Stromal cell of bone marrow (primary cell): Measurements from ENCODE around the gene SNCG.
"Not testable (repeated sequence)": the region's sequence is repeated elsewhere in the genome, so short reads cannot be mapped to it uniquely, and the experiment has no call there.

Source experiments
- DNase-seq: peaks from one replicate; pipeline ENCODE4 v3.0.0-alpha.2; 2012; ENCODE audit warnings: low read depth

SNCG gene

DNA sequence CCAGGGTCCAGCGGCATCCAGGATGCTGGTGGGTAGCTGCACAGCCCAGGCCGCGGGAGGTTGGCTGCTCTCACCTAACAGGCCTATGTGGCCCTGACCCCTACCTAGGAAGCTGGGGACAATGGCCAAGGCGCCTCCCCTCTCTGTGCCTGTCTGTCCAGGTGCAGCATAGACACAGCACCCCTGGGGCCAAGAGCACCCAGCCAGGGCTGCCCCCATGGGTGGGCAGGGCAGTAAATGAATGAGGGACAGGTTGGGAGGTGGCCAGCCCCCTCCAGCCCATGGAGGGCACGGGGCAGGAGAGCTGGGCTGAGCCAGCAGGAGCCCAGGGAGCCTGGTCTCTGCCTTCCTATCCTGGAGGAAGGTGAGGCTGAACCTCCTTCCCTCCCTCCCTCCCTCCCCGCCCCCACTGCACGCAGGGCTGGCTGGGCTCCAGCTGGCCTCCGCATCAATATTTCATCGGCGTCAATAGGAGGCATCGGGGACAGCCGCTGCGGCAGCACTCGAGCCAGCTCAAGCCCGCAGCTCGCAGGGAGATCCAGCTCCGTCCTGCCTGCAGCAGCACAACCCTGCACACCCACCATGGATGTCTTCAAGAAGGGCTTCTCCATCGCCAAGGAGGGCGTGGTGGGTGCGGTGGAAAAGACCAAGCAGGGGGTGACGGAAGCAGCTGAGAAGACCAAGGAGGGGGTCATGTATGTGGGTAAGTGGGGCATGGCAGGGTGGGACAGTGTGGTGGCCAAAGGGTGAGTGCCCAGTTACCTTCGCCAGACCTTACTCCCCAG, at the start of gene SNCG:
Gene SNCG, plus strand, starts transcription at position 484 of the 785 bp plus-strand sequence. Its CDS starts 99 bp downstream, at position 583.
- DNase-seq: no peak

DNA sequence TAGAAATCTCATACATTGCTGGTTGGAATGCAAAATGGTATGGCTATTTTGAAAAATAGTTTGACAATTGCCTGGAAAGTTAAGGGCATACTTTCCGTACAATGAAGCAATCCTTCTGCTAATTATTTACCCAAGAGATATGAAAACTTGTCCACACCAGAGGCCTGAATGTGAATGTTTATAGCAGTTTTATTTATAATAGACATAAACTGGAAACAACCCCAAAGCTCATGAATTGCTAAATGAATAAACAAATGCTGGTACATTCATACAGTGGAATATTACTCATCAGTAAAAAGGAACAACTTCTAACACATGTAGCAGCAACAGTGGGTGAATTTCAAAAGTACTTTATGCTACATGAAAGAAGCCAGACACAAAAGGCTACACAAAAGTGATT, 43.7 kb upstream of the SNCG start:
- DNase-seq: no peak

DNA sequence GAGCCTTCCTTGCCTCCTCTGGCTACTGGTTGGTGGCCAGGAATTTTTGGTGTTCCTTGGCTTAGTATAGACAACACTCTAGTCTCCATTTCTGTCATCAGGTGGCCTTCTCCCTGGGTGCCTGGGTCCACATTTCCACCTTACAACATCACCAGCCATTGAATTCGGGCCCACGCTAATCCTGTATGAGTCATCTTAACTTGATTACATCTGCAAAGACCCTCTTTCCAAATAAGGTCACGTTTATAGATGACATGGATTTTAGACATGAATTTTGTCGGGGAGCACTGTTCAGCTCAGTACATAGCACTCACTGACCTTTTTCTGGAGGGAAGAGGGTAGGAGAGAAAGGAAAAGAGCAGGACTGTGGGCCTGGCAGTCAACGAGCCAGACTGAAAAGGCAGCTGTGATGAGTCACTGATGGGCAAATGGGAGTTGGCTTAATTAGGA, 40.4 kb upstream of the SNCG start:
- DNase-seq: no peak

DNA sequence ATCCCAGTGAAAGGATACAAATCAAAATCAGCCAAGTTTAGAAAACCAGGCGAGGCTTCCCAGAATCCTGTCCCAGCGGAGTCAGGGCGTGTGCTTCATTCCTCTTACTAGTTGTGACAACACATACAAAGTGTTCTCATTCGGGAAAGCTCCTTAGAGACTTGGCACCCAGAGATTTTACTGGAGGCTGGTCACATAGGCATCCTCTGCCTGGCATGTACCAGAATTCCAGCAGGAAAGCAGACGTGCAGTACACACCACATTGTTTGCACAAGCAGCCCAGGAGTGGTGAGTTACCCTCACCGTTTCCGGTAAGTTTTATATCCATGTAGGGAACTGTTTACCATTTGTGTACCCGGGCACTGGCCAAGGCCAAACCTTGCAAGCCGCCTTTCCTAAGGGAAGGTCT, 35.8 kb upstream of the SNCG start:
- DNase-seq: no peak

DNA sequence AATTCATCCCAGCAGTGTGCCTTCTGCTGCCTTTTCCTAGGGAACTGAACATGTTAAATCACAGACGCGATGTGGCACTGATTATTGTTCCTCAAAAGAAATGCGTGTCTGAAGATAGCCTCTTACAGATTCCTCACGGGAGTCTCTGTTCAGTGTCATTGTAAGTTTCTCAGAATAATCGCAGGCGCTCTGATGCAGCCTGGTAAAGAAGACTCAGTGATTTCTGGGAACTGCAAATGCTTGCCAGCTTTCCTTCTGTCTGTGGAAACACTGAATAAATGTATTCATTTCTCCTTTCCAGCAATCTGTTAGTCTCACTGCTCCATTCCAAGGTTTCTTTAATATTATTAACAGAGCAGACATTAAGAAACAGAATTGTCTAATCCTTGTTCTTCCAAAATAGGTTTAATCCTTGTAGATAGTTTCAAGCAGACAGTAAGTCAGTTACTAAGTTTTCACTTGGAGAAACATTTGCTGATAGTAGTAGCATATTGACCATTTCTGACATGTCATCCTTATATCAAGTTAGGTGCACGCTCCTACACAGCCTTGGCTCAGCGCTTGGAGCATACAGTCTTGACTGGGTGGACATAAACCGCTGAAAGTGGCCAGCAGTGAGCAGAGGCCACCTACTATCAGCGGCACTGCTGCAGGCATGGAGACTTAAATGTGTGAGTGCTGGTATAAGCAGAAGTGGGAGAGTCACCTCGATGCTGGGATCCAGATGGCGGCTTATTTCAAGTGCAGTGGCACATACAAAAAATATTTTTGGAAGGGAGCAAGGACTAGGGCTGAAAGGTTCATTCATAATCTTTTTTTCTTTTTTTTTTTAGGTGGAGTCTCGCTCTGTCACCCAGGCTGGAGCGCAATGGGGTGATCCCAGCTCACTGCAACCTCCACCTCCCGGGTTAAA, 28.7 kb upstream of the SNCG start:
- no peak for DNase-seq

DNA sequence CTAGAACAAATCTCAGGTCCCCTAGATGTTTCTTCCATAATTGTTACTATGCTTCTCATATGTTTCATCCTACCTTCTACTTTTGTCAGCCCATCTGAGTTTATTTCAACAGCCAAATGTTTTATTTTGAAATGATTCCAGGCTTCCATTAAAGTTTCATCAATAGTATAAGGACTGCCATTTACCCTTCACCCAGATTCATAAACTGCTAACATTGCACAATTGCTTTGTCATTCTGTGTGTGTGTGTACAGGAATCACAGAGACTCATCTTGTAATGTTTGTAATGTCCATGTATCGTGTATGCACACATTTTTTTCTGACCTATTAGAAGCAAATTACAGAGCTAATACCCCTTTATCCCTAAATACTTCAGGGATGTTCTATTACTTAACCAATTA, 26.5 kb upstream of the SNCG start:
- DNase-seq: peak; percentile 36

DNA sequence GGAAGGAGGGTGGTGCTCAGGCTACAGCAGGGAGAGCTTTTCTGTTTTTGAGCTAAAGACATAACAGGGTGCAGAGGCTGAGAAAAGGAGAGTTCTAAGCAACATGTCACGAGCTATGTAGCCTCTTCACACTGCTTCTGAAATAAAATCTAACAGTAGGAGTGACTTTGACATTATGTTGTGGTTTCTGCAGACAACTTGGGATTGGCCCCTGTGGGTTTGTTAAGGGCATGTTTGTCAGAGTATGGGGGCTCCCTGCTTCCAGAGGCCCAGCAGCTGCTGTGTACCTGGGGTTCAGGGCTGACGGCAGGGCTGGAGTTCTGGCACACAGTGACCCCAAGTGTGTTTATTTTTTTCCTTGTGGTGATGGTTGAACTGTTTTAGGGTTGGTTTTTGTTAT, 25.7 kb upstream of the SNCG start:
- no peak for DNase-seq

DNA sequence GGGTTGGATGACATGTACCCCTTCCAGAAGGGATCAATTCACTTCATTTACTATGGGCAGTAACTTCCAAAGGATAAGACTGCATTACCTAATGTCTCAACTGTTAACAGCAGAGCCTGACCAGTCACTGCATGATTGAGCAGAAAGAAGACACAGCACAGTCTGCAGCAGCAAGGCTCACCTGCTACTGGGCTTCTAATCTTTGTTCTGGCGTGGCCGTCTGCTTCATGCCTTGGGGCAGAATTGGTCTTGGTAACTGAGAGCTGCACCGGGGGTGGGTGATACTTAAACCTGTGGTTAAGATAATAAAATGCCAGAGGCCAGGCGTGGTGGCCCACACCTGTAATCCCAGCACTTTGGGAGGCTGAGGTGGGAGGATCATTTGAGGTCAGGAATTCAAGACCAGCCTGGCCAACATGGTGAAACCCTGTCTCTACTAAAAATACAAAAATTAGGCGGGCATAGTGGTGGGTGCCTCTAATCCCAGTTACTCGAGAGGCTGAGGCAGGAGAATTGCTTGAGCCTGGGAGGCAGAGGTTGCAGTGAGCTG, 24.2 kb upstream of the SNCG start:
- not testable (repeated sequence) for DNase-seq

DNA sequence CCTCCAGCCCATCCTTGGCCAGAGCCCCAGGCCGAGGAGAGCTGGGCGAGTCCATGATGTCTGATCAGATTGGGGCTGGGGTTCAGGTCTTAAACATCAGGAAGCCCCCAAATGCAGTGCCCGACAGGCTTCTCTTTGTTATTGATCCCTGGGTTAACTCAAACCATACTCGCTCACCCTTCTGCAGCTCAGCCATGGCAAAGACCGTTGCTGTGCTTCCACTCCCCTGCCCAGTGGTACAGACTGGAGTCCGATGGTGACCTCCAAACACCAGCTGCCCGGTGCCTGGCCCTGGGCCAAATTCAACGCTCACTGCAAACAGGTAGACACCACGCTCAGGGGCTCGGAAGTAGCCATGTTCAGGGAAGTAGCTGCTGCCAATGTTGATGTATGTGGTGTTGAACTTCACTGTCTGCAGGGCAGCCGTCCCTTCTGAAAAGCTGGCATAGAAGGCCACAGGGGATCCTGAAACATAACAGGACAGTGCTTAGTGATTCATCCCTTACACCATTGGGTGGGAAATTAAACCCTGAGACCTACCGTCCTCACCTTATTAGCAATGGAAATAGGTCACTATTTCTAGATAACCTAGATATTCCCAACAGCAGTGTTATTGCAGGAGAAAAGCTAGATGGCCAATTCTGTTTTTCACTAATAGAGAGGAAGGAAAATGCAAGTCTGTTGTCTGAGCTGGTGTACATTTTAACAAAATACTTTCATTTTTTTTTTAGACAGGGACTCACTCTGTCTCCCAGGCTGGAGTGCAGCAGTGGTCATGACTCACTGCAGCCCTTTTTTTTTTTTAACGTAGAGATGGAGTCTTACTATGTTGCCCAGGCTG, 21.5 kb upstream of the SNCG start:
- peak; percentile 48 for DNase-seq

DNA sequence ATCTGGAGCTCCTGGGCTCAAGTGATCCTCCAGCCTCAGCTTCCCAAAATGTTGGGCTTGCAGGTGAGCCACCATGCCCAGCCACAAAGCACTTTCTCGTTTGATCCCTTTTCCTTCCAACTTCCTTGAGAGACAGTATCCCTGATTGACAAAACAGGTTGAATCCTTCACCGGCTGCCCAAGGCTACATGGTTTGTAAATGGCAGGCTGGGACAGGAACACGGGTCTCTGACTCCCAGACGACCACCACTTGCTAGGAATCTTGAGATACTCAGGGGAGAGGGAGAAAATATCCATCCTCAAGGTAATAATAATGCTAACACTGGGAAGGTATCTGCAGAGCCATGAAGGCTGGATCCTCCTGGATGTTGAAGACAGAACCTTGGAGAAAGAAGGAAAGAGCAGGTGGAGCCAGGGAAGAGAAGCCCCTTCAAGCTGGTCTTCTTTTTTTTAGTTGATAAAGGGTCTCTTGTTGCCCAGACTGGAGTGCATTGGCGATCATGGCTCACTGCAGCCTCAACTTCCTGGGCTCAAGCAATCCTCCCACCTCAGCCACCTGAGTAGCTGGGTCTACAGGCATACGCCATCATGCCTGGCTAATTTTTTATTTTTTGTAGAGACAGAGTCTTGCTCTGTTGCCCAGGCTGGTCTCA, 20.8 kb upstream of the SNCG start:
- DNase-seq: no peak

DNA sequence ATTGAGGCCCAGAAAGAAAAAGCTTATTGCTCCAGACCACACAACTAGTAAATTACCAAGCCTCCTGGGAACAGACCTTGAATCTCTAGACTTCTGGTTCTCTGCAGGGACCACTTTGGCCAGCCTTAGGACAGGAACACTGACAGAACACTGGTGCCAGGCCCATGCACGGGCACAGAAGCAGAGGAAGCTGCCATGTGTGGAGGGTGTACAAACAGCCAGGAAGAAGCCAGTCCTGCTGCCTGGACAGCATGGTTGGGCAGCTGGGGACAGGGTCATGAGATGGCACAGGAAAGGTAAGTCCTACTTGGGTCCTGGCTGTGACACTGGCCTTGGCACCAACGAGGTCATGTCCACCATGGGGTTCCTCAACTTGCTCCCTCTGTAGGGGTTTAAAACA, 20.1 kb upstream of the SNCG start:
- DNase-seq: no peak

DNA sequence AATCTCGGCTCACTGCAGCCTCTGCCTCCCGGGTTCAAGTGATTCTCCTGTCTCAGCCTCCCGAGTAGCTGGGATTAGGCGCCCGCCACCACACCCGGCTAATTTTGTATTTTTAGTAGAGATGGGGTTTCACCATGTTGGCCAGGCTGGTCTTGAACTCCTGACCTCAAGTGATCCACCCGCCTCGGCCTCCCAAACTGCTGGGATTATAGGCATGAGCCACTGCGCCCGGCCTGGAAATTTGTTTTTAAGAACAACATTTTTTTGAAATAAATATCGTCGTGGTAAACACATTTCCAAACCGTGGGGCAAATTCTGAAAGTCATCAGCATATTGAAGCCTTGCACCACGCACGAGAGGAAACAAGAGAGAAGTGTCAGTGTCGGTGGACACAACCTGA, 18.3 kb upstream of the SNCG start:
- DNase-seq: not testable (repeated sequence)

DNA sequence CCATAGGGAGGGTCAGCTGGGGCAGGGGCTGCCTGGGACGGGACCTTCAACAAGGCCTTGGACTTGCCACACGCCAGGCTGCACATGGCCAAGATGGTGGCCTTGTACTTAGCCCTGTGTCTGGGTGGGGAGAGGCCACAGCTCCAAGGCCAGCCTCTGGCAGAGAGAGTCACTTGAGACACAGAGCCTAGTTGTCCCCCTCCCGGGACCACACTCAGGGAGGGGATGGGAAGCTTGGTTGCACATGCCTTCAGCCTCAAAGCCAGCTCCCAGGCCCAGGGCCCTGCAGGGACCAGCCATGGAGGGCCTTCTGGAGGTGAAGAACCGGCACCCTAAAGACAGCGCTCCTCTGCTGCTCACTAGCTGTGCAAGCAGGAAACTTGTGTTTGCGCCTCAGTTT, 17.7 kb upstream of the SNCG start:
- DNase-seq: no peak

DNA sequence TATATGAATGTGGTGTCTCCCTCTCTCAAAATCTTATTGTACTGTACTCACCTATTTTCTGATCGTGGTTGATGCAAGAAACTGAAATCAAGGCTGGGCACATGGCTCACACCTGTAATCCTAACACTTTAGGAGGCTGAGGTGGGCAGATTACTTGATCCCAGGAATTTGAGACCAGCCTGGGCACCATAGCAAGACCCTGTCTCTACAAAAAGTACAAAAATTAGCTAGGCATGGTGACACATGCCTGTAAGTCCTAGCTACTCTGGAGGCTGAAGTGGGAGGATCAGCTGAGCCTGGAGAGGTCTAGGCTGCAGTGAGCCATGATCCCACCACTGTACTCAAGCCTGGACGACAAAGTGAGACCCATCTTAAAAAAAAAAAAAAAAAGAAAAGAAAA, 17.0 kb upstream of the SNCG start:
- no peak for DNase-seq

DNA sequence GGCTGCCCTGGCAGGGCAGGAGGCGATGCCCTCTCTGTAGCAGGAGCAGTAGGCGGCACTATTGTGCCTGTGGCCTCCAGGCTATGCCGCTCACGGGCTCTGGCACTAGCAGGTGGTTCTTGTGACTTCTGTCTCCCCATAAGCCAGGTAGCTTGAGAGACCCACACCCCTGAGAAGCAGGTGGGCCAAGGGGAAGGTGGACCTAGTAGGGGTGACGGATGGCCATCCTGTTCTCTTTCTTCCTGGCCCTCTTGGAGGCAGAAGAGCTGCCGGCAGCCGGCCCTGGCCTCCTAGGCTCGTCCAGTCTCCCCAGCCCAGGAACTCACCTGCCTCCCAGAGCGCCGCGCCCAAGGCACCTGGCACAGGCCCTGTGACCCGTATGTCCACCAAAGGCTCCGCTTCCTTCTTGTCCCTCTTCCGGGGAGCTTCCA, 16.4 kb upstream of the SNCG start:
- no peak for DNase-seq

DNA sequence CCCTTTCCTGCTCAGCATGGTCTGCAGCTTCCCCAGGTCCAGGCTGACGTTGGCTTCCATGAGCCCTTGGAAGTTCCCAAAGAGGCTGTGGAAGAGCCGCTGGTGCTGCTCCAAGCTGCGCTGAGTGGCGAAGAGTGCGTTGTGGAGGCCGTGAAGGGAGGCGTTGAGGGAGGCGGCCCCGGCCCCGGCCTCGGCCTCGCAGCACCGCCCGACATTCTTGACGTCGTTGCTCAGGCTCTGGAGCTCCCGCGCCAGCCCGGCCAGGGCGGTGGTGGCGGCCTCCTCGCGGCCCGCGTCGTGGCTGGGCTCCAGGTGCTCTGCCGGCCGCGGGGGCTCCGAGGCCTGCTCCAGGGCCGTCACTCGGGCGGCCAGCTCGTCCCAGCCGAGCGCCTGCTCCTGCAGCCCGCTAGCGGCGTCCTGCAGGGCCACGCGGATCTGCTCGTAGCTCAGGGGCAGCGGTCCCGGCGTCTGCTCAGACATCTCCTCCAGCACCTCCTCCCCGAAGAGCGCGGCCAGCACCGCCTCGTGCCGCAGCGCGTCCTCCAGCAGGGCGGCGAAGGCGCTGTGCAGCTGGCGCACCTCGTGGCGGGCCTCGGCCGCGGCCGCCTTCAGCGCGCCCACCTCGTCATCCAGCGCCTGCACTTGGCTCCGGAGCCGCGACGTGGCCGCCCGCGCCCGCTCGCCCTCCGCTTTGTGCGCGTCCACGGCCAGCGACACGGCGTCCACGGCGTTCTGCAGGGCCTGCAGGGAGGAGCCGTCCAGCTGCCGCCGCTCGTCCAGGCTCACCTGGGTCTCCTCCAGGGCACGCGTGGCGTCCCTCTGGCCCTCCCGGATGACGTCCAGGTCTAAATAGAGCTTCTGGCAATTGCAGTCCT, 15.7 kb upstream of the SNCG start:
- no peak for DNase-seq

DNA sequence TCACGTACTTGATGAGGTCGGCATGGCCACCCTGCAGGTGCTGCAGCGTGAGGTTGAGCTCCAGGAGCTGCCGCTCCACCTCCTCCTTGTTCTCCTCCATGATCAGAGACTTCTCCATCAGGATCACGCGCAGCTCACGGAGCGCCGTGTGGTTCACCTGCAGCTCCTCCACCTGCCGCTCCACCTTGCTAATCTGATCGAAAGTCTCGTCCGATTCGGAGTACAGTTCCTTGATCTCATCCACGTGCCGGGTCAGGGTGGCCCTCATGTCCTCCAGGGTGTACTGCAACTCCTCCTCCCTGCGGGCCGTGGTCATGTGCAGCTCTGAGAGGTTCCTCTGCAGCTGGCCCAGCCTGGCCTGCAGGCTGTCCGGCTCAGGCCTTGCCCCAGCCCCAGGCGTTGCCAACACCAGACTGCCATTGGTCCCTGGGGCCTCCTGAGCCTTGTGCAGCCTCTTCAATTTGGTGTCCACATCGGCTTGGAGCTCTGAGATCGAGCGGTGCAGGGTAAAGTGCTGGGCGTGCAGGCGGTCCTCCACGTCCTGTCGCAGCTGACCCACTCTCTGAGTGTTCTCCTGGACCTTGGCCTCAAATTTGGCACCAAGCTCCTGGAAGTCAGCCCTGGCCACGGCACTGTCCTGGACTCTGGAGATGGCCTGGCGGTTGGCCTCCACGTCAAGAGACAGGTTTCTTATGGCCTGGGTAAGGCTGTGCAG, 14.9 kb upstream of the SNCG start:
- DNase-seq: no peak

DNA sequence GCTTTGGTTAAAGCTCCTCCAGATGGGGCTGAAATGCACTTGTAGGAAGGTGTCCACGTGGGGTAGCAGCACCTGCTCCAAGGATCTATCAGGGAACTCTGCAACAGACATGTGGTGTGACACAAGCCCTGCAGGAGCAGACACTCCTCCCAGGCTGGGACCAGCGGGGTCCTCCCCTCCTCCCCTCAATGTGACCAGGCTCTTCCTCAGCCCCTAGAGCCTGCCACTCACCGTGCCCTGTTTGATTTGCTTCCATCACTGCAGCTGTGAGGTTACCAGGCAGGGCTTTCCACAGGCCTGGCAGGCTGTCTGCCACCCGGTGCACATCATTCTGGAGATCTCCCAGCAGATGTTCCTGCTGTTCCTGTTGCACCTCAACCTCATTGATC, 14.4 kb upstream of the SNCG start:
- DNase-seq: no peak

DNA sequence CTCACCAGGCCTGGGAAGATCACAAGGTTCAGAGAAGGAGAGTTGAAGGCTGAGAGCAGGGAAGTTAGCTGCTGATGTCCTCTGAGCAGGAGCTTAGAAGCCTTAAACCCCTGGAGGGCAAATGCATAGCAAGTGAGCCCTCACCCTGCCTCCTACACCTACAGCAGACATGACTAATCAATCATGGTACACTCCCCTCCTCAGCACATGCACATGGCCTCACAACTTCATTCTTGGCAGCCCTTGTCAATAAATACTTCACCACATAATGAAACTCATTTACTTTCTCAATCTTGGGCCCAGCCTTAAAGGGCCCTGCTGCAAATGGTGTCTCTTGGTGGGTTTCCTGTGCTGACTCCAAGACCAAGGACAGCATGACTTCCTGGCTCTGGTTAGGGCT, 13.9 kb upstream of the SNCG start:
- no peak for DNase-seq

DNA sequence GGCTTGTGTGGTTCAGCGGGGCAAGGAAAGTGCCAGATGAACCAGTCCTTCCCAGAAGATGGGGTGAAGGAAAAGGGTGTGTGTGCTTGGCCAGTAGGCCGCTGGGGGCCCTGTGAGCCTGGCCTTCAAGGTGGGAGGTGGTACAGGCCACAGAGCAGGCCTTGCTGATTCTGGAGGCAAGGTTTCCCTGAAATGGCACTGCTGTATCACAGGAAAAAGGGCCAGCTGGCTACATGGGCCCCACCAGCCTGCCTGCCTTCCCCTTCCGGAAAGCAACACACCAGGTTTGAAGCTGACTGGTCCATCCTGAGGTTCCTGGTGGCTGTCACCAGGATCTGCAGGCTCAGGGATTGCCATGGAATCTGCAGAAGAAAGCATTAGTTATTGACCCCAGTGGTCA, 13.5 kb upstream of the SNCG start:
- no peak for DNase-seq
